NCI-H2196 treated with DMSO at 0.1 percent for 48 hours (cell line): Measurements from ENCODE around the gene ZCCHC7.

Experiments
- DNase-seq: peaks from one replicate; lab custom pipeline; 2025; ENCODE audit not compliant: unreplicated experiment; lab: John Stamatoyannopoulos, UW

ZCCHC7 gene

DNA sequence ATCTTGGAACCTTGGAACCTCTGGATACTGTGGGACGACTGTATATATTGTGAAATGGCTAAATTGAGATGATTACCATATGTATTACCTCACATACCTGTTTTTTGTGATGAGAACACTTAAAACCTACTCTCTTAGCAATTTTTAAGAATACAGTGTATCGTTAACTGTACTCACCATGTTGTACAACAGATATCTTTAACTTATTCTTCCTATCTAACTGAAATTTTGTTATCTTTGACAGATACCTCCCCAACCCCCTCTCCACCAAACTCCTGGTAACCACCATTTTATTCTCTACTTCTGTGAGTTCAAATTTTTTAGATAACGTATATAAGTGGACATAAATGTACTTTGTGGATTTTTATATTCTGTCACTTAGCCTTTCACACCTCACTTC is 126.5 kb downstream of the ZCCHC7 start:
- DNase-seq: no peak

DNA sequence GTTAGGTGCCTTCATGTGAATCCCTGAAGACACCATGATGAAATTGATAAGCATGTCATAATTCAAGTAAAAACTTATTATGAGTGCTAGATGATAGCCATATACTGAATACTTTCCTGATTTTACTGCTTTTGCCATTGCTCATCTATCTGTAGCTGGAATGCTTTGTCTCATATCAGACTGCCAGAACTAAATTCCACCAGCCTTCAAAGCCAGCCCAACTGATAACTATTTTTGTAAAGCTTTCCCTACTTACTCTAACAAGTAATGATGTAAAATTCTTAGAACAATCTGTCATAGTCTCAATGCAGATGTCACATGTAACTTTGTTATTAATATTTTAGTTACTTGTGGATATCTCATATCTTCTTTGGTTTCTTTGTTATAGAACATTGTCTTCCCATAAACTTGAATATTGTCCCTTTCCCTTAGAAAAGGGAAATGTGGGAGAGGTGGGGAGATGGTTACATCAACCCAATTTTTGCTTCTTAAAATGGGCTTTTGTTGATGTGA is 128.3 kb downstream of the ZCCHC7 start:
- no peak for DNase-seq

GRCh38 chr9:37251452-37251851 is 131.1 kb downstream of the ZCCHC7 start:
- no peak for DNase-seq

DNA sequence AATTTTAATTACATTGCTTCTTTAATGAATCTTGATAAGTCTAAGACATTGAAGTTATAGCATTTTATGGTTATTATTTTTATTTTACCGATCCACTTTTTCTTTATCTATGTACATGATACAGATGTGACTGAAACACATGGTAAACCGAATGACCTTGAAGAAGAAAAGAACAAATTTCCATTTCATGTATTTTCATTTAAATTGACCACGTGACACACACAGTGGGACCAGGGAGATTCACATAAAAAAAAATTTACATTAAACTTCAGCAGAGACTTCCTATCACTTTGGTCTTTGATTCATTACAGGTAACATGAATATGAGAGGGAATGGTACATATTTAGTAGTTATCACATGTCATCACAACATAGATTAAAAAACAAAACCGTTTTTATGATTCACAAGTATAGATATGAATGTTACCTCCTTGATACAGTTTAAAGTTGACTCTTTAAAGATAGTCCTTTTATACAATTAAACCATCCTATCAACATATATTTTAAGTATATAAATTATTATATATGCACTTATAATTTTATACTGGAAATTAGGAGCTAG is 133.1 kb downstream of the ZCCHC7 start:
- DNase-seq: no peak

DNA sequence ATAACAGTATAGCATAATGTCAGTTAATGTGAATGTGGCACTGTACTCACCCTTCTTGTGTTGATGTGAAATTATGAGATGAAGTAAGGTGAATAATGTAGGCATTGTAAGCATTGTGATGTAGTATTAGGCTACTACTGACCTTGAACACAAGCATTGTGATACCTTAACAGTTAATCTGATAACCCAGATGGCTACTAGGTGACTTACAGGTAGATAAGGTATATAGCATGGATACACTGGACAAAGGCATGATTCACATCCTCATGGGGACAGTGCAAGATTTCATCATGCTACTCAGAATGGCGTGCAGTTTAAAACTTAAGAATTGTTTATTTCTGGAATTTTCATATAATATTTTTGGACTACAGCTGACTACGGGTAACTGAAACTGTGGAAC is 134.8 kb downstream of the ZCCHC7 start:
- DNase-seq: no peak

DNA sequence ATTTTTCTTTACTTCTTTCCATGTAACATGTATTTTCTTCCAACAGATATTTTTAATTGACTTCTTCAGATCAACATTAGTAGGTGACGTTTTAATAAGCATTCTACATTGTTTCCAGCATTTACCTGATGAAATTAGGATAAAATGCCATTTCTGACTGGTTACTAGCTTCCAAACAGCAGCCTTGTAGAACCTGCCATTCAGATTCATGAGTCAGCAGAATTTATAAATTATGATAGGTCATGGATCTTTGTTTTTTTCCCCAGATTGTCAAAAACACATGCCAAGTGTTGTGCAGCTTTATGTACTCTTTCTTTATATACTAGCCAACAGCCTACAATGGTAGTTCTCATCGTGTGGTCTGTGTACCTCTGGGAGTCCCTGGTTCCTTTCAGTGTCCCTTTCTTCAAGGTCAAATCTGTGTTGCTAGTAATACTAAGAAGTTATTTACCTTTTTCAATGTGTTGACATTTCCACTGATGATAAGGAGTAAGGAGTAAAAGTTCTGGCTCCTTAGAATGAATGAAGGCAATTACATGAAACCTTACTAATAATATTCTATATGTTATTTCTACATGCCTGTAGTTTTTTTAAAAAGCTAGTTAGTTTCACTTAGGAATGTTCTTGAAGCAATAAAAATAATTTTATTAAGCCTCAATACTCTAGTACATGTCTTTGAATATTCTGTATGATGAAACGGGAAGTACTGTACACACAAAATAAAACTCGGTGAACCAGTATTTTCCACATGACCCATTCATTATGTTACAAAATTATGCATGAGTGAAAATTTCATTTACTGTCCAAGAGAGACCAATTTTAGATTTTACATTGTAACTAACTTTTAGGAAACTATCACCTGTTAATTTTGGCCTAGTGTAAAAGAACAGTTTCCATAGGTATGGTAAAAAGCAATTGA is 135.8 kb downstream of the ZCCHC7 start:
- DNase-seq: no peak

GRCh38 chr9:37259951-37260350 is 139.6 kb downstream of the ZCCHC7 start:
- DNase-seq: no peak

GRCh38 chr9:37262410-37262809 is 142.0 kb downstream of the ZCCHC7 start:
- DNase-seq: peak; percentile 14

- no peak for DNase-seq
These were observed 144.2 kb downstream of the ZCCHC7 start for GRCh38 chr9:37264539-37264938.

- DNase-seq: no peak
These were observed 146.3 kb downstream of the ZCCHC7 start for GRCh38 chr9:37266630-37267029.

DNA sequence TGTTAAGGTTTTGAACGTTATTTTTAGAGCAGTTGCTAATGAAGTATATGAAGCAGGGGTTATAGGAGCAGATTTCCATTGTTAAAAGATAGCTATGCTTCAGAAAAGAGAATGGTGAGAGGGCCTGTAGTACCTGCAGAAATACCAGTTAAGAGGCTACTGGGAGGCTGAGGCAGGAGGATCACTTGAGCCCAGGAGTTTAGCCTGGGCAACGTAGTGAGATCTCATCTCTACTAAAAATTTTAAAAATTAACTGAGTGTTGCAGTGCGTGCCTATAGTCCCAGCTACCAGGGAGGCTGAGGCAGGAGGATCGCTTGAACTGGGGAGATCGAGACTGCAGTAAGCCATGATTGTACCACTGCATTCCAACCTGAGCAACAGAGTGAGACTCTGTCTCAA is 148.8 kb downstream of the ZCCHC7 start:
- no peak for DNase-seq

GRCh38 chr9:37271679-37272078 is 151.3 kb downstream of the ZCCHC7 start:
- DNase-seq: no peak

DNA sequence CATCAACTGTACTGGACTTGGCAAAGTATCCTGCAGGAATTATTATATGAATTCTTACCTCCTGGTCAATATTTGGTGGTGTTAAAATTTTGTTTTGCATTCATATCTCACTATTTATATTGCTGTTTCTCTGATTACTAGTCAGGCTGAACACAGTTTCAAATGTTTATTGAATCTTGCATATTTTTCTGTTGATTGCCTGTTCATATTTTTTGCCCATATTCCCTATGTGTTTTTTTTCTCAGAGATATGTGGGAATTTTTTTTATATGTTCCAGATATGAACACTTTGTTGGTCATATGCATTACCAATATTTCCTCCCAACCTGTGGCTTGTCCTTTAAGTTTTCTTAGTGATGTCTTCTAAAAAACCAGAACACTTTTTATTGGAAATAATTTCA is 153.2 kb downstream of the ZCCHC7 start:
- DNase-seq: no peak

DNA sequence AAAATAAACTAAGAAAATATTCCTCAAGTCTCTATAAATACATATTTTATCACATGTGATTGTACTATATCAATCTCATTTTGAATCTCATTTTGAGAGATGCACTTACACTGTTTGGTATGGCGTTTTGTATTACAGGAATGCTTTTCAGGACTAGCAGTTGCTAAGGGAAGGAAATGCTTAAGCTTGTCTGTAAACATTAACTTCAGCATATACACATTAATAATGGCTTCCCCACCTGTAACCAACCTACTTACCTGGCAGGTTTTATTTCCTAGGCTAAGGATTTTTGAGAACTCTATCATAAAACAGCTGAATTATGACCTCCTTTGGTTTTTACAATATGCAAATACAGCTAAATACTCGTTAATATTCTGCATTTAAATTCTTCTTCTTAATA is 161.2 kb downstream of the ZCCHC7 start:
- peak; percentile 33 for DNase-seq

- DNase-seq: no peak
These were observed 163.5 kb downstream of the ZCCHC7 start for GRCh38 chr9:37283730-37284325.

DNA sequence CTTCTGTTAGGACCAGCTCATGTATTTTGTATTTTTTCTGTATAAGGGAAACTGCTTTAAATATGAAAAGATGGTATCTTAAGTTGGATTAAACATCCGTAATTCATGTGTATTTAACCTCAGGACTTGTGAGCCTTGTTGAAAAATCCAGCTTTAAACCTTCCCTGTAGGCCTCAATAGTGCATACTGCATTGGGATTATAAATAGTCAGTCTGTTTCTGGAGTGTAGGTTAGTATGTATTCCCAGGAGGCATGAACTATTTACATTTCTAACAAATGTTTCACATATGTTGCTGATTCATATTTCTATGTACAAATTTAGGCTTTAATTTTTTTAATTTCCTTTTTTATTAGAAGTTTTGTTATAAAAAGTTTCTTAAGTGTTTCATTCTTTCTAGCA is 164.3 kb downstream of the ZCCHC7 start:
- no peak for DNase-seq

- no peak for DNase-seq
These were observed 166.3 kb downstream of the ZCCHC7 start for GRCh38 chr9:37286530-37287175.

DNA sequence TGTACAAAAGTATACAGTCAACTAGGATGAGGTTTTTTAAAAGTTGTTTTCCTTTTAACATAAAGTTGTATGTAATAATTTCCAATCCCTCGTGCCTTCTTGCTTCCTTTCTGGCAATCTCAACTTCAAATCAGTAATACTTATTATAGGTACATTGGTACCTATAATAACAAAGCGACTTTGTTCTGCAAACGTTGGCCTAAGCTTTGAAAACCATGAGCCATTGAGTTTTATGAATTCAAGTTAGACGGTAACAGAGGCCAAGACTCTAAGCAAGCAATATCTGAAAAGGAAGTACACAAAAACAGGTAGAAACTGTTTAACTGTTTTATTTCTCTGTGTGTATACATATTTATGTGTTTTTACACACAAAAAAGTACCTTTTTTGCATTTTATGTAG is 166.9 kb downstream of the ZCCHC7 start:
- DNase-seq: no peak

GRCh38 chr9:37289631-37290030 is 169.3 kb downstream of the ZCCHC7 start:
- DNase-seq: no peak

- DNase-seq: no peak
These were observed 170.1 kb downstream of the ZCCHC7 start for GRCh38 chr9:37290366-37290939.

DNA sequence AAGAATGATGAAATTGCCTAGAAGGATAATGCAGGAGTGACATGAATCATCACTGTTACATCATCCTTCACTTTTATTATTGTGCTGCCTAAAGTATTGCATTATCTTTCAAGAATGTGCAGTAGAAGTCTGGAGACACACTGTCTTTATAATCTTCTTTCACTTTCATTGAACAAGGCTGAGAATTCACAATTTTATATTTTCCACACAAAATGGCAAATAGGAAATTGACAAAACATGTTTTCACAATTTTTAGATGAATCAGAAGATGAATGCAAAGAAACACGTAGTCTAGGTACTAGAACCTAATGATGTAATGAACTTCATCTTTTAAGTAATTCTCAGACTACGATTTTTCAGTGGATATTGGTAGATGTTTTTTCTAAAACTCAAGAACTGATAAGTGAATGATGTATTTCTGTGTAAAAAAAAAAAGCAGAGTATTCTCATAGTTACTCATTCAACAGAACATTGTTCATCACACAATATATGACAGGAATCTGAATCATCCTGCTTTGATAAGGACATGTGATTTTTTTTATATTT is 170.6 kb downstream of the ZCCHC7 start:
- no peak for DNase-seq
